GM21717 (cell line): Measurements from ENCODE around the gene CENPP.

Experiments used
- ATAC-seq: cut with Tn5 transposase; IDR thresholded peaks from one replicate; pipeline ENCODE4 v1.9.1; 2021; ENCODE audit warnings: mild to moderate bottlenecking, moderate library complexity; ENCODE audit not compliant: unreplicated experiment

CENPP gene

GRCh38 chr9:92668746-92669526, 343.2 kb downstream of the CENPP start:
- ATAC-seq, result no peak

- ATAC-seq, result peak; percentile 14
Observed at GRCh38 chr9:92669527-92669889, 343.8 kb downstream of the CENPP start.
